Glutamatergic neuron (in vitro differentiated cells): ENCODE data around the gene LDLRAD4. TPM values are rescaled to one million over a fixed set of nuclear protein-coding genes. Genes with fewer than 3 reads are reported as not detected.

ENCODE experiments used
- DNase-seq: peaks from one replicate; pipeline ENCODE4 v3.0.0; 2022
- H3K27ac Mint-ChIP-seq: one replicate; pipeline ENCODE4 v1.8.0; 2020; ENCODE audit warnings: mild to moderate bottlenecking, mixed read lengths, inconsistent platforms; ENCODE audit not compliant: unreplicated experiment
- H3K27me3 Mint-ChIP-seq: one replicate; pipeline ENCODE4 v1.8.0; 2020; ENCODE audit warnings: mild to moderate bottlenecking, moderate library complexity, mixed read lengths, inconsistent platforms; ENCODE audit not compliant: unreplicated experiment
- H3K36me3 Mint-ChIP-seq: one replicate; pipeline ENCODE4 v1.8.0; 2020; ENCODE audit warnings: mild to moderate bottlenecking, mixed read lengths, inconsistent platforms; ENCODE audit not compliant: unreplicated experiment
- H3K4me1 Mint-ChIP-seq: one replicate; pipeline ENCODE4 v1.8.0; 2020; ENCODE audit warnings: mild to moderate bottlenecking, low read depth, mixed read lengths, inconsistent platforms; ENCODE audit not compliant: unreplicated experiment
- H3K4me3 Mint-ChIP-seq: one replicate; pipeline ENCODE4 v1.8.0; 2020; ENCODE audit warnings: mild to moderate bottlenecking, mixed read lengths, inconsistent platforms; ENCODE audit not compliant: unreplicated experiment
- H3K9me3 Mint-ChIP-seq: one replicate; pipeline ENCODE4 v1.8.0; 2020; ENCODE audit warnings: mild to moderate bottlenecking, moderate library complexity, mixed read lengths, inconsistent platforms; ENCODE audit not compliant: unreplicated experiment
- total RNA-seq: library from RNA; stranded (reverse); fragmentation: NEBNext Ultra II Directional; extraction: Animal tissue kit (Norgen Biotek cat#: 25700); gene quantifications from one replicate; pipeline ENCODE4 v1.2.1, GENCODE V29; 2021; ENCODE audit not compliant: unreplicated experiment
- TF ChIP-seq, protein P1 (sequence below): fragments of 200-600 bp; sonication (generic); IDR thresholded peaks from one replicate; pipeline ENCODE4 v1.5.0; 2021; ENCODE audit not compliant: partially characterized antibody, unreplicated experiment

LDLRAD4 gene
- total RNA-seq, 1 donor from 2014 or later, result 0.29 TPM

DNA sequence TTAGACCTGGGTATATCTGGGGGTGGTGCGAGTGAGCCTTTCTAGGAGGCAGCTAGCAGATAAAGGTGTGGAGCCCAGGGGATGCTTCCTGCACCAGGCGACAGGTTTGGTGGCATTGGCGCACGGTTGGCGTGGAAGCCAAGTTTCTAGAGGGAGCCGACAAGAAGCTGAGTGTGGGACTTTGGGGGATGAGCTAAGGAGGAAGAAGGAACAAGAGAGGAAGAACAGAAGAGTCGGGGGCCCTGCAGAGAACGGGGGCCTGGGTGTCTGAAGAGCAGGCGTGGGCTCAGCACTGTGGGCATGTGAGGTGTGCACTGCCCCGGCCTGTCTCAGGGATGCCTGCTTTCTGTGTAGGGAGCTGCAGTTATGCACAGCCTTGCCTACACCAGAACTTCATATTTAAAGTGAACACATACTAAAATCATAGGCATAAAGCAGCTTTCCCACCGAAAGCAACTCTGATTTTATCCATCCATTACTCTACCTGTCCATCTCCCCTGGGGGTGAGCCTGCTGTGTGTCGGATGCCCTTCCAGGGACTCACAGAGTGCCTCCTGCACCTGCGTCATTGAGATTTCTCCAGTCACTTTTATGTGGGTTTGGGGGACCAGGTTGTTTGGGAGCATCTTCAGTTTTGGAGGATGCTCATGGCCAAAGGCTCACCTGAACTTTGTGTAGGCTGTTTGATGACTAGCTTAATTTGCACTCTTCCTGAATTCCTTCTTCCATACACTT, 149.7 kb downstream of the LDLRAD4 start:
- peaks cover 5% of the 10 kb centered on the region for H3K27me3 Mint-ChIP-seq
- H3K4me3 Mint-ChIP-seq, result no peak overlapping the region
- no peaks in the 10 kb centered on the region for H3K36me3 Mint-ChIP-seq
- H3K9me3 Mint-ChIP-seq, result no peaks in the 10 kb centered on the region
- DNase-seq, result no peak
- TF ChIP-seq, protein P1, sequence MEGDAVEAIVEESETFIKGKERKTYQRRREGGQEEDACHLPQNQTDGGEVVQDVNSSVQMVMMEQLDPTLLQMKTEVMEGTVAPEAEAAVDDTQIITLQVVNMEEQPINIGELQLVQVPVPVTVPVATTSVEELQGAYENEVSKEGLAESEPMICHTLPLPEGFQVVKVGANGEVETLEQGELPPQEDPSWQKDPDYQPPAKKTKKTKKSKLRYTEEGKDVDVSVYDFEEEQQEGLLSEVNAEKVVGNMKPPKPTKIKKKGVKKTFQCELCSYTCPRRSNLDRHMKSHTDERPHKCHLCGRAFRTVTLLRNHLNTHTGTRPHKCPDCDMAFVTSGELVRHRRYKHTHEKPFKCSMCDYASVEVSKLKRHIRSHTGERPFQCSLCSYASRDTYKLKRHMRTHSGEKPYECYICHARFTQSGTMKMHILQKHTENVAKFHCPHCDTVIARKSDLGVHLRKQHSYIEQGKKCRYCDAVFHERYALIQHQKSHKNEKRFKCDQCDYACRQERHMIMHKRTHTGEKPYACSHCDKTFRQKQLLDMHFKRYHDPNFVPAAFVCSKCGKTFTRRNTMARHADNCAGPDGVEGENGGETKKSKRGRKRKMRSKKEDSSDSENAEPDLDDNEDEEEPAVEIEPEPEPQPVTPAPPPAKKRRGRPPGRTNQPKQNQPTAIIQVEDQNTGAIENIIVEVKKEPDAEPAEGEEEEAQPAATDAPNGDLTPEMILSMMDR, result no peak
- no peak overlapping the region for H3K27ac Mint-ChIP-seq
- peaks cover 12% of the 10 kb centered on the region for H3K4me1 Mint-ChIP-seq

DNA sequence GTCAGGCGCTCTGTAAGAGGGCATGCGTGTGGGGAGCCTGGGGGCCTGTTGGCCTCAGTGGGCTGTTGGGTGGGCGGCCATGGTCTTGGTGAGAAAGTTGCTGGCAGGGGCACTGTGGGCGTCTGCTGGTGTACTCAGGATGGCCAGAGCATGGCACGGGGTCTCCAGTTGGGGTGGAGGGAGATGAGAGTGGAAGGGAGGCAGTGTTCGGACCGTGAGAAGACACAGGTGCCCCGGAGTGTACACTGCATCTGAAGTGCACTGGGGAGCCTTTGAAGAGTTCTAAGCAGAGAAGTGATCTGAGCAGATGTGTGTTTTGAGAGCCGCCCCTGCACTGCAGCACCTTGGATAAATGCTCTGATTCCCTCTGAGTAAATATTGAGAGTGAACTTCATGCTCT, 150.8 kb downstream of the LDLRAD4 start:
- DNase-seq, result no peak
- Mint-ChIP-seq H3K27me3 (peaks cover 5% of the 10 kb centered on the region), H3K27ac (no peak overlapping the region), H3K4me1 (peaks cover 12% of the 10 kb centered on the region), H3K4me3 (no peak overlapping the region), H3K36me3 (no peaks in the 10 kb centered on the region), H3K9me3 (no peaks in the 10 kb centered on the region)
- TF ChIP-seq, protein P1, result no peak

DNA sequence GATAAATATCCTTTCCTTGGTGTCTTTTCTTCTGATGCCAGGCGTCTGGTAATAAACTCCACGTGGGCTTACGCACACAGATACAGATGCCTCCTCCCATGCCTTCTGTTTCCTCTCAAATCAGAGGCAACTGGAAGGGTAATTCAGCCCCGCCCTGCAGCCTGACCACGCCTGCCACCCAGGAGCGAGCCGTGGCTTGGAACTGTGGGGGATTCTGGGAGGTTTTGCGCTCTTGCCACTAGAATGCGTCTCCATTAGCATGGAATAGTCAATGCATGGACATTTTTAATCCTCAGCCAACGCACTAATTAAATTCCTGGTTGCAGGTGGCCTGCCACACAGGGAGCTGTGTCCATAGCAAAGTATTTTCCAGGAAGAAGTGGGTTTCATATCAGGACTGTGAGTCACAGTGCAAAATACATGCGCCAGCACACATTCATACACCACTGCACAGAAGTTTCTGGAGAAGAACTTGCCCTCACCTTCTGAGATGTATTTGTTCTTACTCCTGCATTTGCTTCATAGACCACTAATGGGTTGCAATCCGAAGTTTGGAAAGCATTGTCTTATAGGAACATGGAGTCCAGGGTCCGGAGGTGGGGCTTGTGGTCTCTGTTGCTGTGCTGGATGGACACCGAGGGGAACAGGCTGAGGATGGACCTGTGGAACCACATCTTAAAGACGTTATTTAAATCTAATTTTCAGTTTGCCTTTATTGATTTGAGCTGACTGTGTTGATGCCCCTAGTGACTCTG, 151.4 kb downstream of the LDLRAD4 start:
- H3K4me1 Mint-ChIP-seq, result peaks cover 8% of the 10 kb centered on the region
- H3K27me3 Mint-ChIP-seq, result peaks cover 5% of the 10 kb centered on the region
- no peak overlapping the region for H3K4me3 Mint-ChIP-seq
- DNase-seq, result no peak
- no peak overlapping the region for H3K27ac Mint-ChIP-seq
- TF ChIP-seq, protein P1, result no peak
- no peaks in the 10 kb centered on the region for H3K36me3 Mint-ChIP-seq
- no peaks in the 10 kb centered on the region for H3K9me3 Mint-ChIP-seq

DNA sequence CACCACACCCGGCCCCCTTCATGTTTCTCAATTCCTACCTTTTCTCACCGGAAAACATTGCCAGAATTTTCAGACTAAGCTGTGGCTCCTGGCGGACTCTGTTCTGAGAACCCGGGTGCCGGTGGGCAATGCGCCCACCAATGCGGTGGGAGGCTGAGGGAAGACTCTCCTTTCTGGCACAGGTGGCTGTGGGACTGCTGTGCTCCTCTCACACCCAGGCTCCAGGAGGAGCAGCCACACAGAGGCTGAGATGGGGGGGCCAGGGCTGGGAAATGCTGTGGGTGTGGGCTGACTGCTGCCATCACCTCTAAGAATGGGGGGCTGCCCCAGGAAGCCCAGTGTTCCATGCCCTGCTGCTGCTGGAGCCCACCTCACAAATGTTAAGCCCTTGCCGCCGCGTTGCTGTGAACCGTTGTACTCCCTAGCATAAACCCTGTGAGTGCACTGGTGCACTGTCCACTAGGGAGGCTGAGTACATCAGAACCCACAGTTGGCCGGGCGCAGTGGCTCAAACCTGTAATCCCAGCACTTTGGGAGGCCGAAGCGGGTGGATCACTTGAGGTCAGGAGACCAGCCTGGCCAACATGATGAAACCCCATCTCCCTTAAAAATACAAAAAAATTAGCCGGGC, 152.6 kb downstream of the LDLRAD4 start:
- Mint-ChIP-seq H3K36me3 (no peaks in the 10 kb centered on the region), H3K9me3 (no peaks in the 10 kb centered on the region), H3K4me3 (no peak overlapping the region), H3K4me1 (peaks cover 5% of the 10 kb centered on the region), H3K27ac (no peak overlapping the region), H3K27me3 (peaks cover 5% of the 10 kb centered on the region)
- TF ChIP-seq, protein P1, result no peak
- DNase-seq, result no peak
